ENCODE data around the gene MYL6B.

The MYL6B gene

GRCh38 chr12:56178347-56178746 lies 26.0 kb downstream of the MYL6B start:
- Histone ChIP-seq H3K36me3 (ENCODE audit: control insufficient read depth, low read length) (peaks cover 81% of the 10 kb centered on the region), H3K9me3 (ENCODE audit: control insufficient read depth, insufficient read depth, low read length) (no peaks in the 10 kb centered on the region), H3K4me1 (ENCODE audit: control insufficient read depth, low read length) (no peaks in the 10 kb centered on the region), H3K79me2 (ENCODE audit: control insufficient read depth, low read length) (no peaks in the 10 kb centered on the region), H3K27ac (ENCODE audit: low read depth, low read length) (no peak overlapping the region), H4K20me1 (ENCODE audit: control insufficient read depth, insufficient read depth, low read depth, low read length) (no peaks in the 10 kb centered on the region), H3K4me2 (ENCODE audit: low read length) (no peak overlapping the region), H3K4me3 (ENCODE audit: low read length) (no peak overlapping the region), H3K9me2 (replicated peaks; ENCODE audit: control insufficient read depth, low read length) (no peaks in the 10 kb centered on the region), H3K27me3 (ENCODE audit: control insufficient read depth, low read length) (no peaks in the 10 kb centered on the region), H3F3A (ENCODE audit: control insufficient read depth, insufficient read depth) (no peaks in the 10 kb centered on the region)
- TF ChIP-seq CTCF (IDR thresholded peaks at IDR 0.05; ENCODE audit: low read depth, low read length, poor library complexity, severe bottlenecking) (no peak), EZH2phosphoT487 (IDR thresholded peaks at IDR 0.05; ENCODE audit: borderline replicate concordance, low read length) (no peak)

- H3K4me1 ChIP-seq (ENCODE audit: control insufficient read depth, low read length) = peaks cover 26% of the 10 kb centered on the region
- H3K36me3 ChIP-seq (ENCODE audit: control insufficient read depth, low read length) = peaks cover 64% of the 10 kb centered on the region
- H3K79me2 ChIP-seq (ENCODE audit: control insufficient read depth, low read length) = peaks cover 43% of the 10 kb centered on the region
- H3K27ac ChIP-seq (ENCODE audit: low read depth, low read length) = no peak overlapping the region
- TF ChIP-seq CTCF (IDR thresholded peaks at IDR 0.05; ENCODE audit: low read depth, low read length, poor library complexity, severe bottlenecking) = no peak
- no peak for TF ChIP-seq EZH2phosphoT487 (IDR thresholded peaks at IDR 0.05; ENCODE audit: borderline replicate concordance, low read length)
- peak overlapping the region; percentile 97 for H3K4me3 ChIP-seq (ENCODE audit: low read length)
- no peaks in the 10 kb centered on the region for H3K9me2 ChIP-seq (replicated peaks; ENCODE audit: control insufficient read depth, low read length)
- H3F3A ChIP-seq (ENCODE audit: control insufficient read depth, insufficient read depth) = peaks cover 5% of the 10 kb centered on the region
- no peaks in the 10 kb centered on the region for H3K9me3 ChIP-seq (ENCODE audit: control insufficient read depth, insufficient read depth, low read length)
- H3K4me2 ChIP-seq (ENCODE audit: low read length) = peak overlapping the region; percentile 98
- no peaks in the 10 kb centered on the region for H3K27me3 ChIP-seq (ENCODE audit: control insufficient read depth, low read length)
- peaks cover 8% of the 10 kb centered on the region; the same call in 1 of the 2 replicates for H4K20me1 ChIP-seq (ENCODE audit: control insufficient read depth, insufficient read depth, low read depth, low read length)
These were observed 34.6 kb downstream of the MYL6B start for GRCh38 chr12:56186957-56187356.

- peak overlapping the region; percentile 98 for H3K4me2 ChIP-seq (ENCODE audit: low read length)
These were observed 35.9 kb downstream of the MYL6B start for GRCh38 chr12:56188131-56188777.

More at GRCh38 chr12:56188131-56188777, 35.9 kb downstream of the MYL6B start:
- no peaks in the 10 kb centered on the region for H3K9me2 ChIP-seq (replicated peaks; ENCODE audit: control insufficient read depth, low read length)
- peaks cover 55% of the 10 kb centered on the region for H3K36me3 ChIP-seq (ENCODE audit: control insufficient read depth, low read length)
- H4K20me1 ChIP-seq (ENCODE audit: control insufficient read depth, insufficient read depth, low read depth, low read length) = peaks cover 8% of the 10 kb centered on the region; the same call in 1 of the 2 replicates
- peaks cover 11% of the 10 kb centered on the region for H3F3A ChIP-seq (ENCODE audit: control insufficient read depth, insufficient read depth)
- H3K4me1 ChIP-seq (ENCODE audit: control insufficient read depth, low read length) = peaks cover 34% of the 10 kb centered on the region
- peaks cover 43% of the 10 kb centered on the region for H3K79me2 ChIP-seq (ENCODE audit: control insufficient read depth, low read length)
- no peaks in the 10 kb centered on the region for H3K9me3 ChIP-seq (ENCODE audit: control insufficient read depth, insufficient read depth, low read length)
- H3K4me3 ChIP-seq (ENCODE audit: low read length) = peak overlapping the region; percentile 97
- peak overlapping the region; percentile 57 for H3K27ac ChIP-seq (ENCODE audit: low read depth, low read length)
- no peaks in the 10 kb centered on the region for H3K27me3 ChIP-seq (ENCODE audit: control insufficient read depth, low read length)
- TF ChIP-seq CTCF (IDR thresholded peaks at IDR 0.05; ENCODE audit: low read depth, low read length, poor library complexity, severe bottlenecking) (no peak), EZH2phosphoT487 (IDR thresholded peaks at IDR 0.05; ENCODE audit: borderline replicate concordance, low read length) (no peak)

Measured in DOHH2 (cell line).